IMR-90 (cell line): Measurements from ENCODE around the gene BTBD2. TPM values are rescaled to one million over a fixed set of nuclear protein-coding genes. Genes with fewer than 3 reads are reported as not detected.
A peak's percentile ranks its signal among the peaks of the same experiment; 100 is the strongest.

ENCODE experiments used
- ATAC-seq: fragments of 200-7000 bp; cut with Tn5 transposase; 2 replicates; pipeline ENCODE4 v1.9.1; 2020; ENCODE audit warnings: low read depth, mild to moderate bottlenecking, moderate library complexity
- BruUV-seq: library from RNA; stranded (reverse); fragments of 400-500 nt; replicated peaks from 2 replicates; lab custom pipeline; 2021; lab: Mats Ljungman, UMichigan
- CTCF ChIA-PET: fragments of 300-600 bp; formaldehyde crosslinking; extraction: SDS; loops from one replicate; lab custom pipeline; 2021; ENCODE audit warnings: antibody characterized with exemption; lab: Yijun Ruan, JAX
- POLR2A ChIA-PET: fragments of 300-600 bp; sonication (Branson Sonifier 250); formaldehyde crosslinking; loops from one replicate; lab custom pipeline; 2022; ENCODE audit warnings: antibody characterized with exemption; ENCODE audit not compliant: unreplicated experiment; lab: Charles Lee
- DNase-seq: peaks from one replicate; pipeline ENCODE4 v3.0.0; 2013
- H2AFZ ChIP-seq: replicated peaks from 2 replicates; pipeline ENCODE3; 2013; ENCODE audit warnings: low read length, mild to moderate bottlenecking; ENCODE audit not compliant: poor library complexity
- H2AK5ac ChIP-seq: 2 replicates; pipeline ENCODE4 v1.6.1; 2013; ENCODE audit warnings: low read depth, low read length, inconsistent platforms
- H2AK9ac ChIP-seq: replicated peaks from 2 replicates; pipeline ENCODE3; 2013; ENCODE audit warnings: mild to moderate bottlenecking, low read depth, low read length, moderate library complexity; ENCODE audit not compliant: poor library complexity
- H2BK120ac ChIP-seq: 2 replicates; pipeline ENCODE4 v1.6.1; 2013; ENCODE audit warnings: low read depth, low read length, inconsistent platforms
- H2BK15ac ChIP-seq: 3 replicates; pipeline ENCODE4 v1.6.1; 2013; ENCODE audit warnings: low read depth, low read length, inconsistent platforms
- H2BK20ac ChIP-seq: 2 replicates; pipeline ENCODE4 v1.6.1; 2013; ENCODE audit warnings: low read depth, mild to moderate bottlenecking, inconsistent platforms, low read length, moderate library complexity
- H2BK5ac ChIP-seq: 2 replicates; pipeline ENCODE4 v1.6.1; 2013; ENCODE audit warnings: mild to moderate bottlenecking, low read depth, low read length, inconsistent platforms; ENCODE audit not compliant: poor library complexity, severe bottlenecking
- H3K14ac ChIP-seq: replicated peaks from 2 replicates; pipeline ENCODE4 v1.6.1; 2013; ENCODE audit warnings: low read depth, low read length, inconsistent platforms
- H3K18ac ChIP-seq: 2 replicates; pipeline ENCODE4 v1.6.1; 2013; ENCODE audit warnings: low read depth, low read length, control low read depth
- H3K23ac ChIP-seq: 2 replicates; pipeline ENCODE4 v1.6.1; 2013; ENCODE audit warnings: low read depth, low read length, inconsistent platforms
- H3K27ac ChIP-seq: 2 replicates; pipeline ENCODE4 v1.5.1; 2013; ENCODE audit warnings: mild to moderate bottlenecking, control low read depth, low read length; ENCODE audit not compliant: insufficient read depth
- H3K27me3 ChIP-seq: 2 replicates; pipeline ENCODE4 v1.6.1; 2013; ENCODE audit warnings: low read length; ENCODE audit not compliant: control insufficient read depth, insufficient read depth
- H3K36me3 ChIP-seq: 2 replicates; pipeline ENCODE4 v1.6.1; 2013; ENCODE audit warnings: low read length, mixed read lengths; ENCODE audit not compliant: control insufficient read depth, insufficient read depth
- H3K4ac ChIP-seq: 2 replicates; pipeline ENCODE4 v1.6.1; 2013; ENCODE audit warnings: low read depth, low read length, inconsistent platforms
- H3K4me1 ChIP-seq: 2 replicates; pipeline ENCODE4 v1.6.1; 2013; ENCODE audit warnings: low read length, mixed read lengths; ENCODE audit not compliant: control insufficient read depth, insufficient read depth
- H3K4me2 ChIP-seq: 2 replicates; pipeline ENCODE4 v1.6.1; 2013; ENCODE audit warnings: low read depth, mild to moderate bottlenecking, control low read depth, low read length, moderate library complexity
- H3K4me3 ChIP-seq: 2 replicates; pipeline ENCODE4 v1.5.1; 2013; ENCODE audit warnings: low read depth, mild to moderate bottlenecking, control low read depth, low read length, moderate library complexity; ENCODE audit not compliant: insufficient read depth
- H3K56ac ChIP-seq: 2 replicates; pipeline ENCODE4 v1.6.1; 2013; ENCODE audit warnings: low read length, inconsistent platforms; ENCODE audit not compliant: insufficient read depth; ENCODE audit errors: extremely low read depth
- H3K79me1 ChIP-seq, 2 experiments: 2 replicates each; pipeline ENCODE4 v1.6.1; 2013; ENCODE audit warnings: low read length in 2 of 2, inconsistent platforms in 1 of 2, low read depth in 1 of 2
- H3K9ac ChIP-seq: 2 replicates; pipeline ENCODE4 v1.6.1; 2013; ENCODE audit warnings: low read depth, low read length, control low read depth
- H3K9me1 ChIP-seq: 2 replicates; pipeline ENCODE4 v1.6.1; 2013; ENCODE audit warnings: low read length, inconsistent platforms; ENCODE audit not compliant: insufficient read depth
- H3K9me3 ChIP-seq: 2 replicates; pipeline ENCODE4 v1.6.1; 2013; ENCODE audit warnings: low read length; ENCODE audit not compliant: control insufficient read depth, insufficient read depth
- H4K20me1 ChIP-seq: 2 replicates; pipeline ENCODE4 v1.6.1; 2013; ENCODE audit warnings: low read length, inconsistent platforms; ENCODE audit not compliant: insufficient read depth
- H4K5ac ChIP-seq: 2 replicates; pipeline ENCODE4 v1.6.1; 2013; ENCODE audit warnings: mild to moderate bottlenecking, low read depth, low read length, control low read depth
- H4K8ac ChIP-seq, 2 experiments: 2 replicates each; pipeline ENCODE4 v1.6.1; 2013; ENCODE audit warnings: low read depth in 2 of 2, low read length in 2 of 2, control low read depth in 1 of 2, inconsistent platforms in 1 of 2
- H4K91ac ChIP-seq: 2 replicates; pipeline ENCODE4 v1.6.1; 2013; ENCODE audit warnings: low read depth, low read length, inconsistent platforms; ENCODE audit not compliant: insufficient read depth
- MXI1 ChIP-seq: IDR thresholded peaks from 2 replicates; pipeline ENCODE4 v1.6.1; 2012; ENCODE audit warnings: low read depth, mild to moderate bottlenecking, low read length, moderate library complexity, borderline replicate concordance
- RFX5 ChIP-seq: IDR thresholded peaks from 2 replicates; pipeline ENCODE4 v1.8.0; 2012; ENCODE audit warnings: low read depth, mild to moderate bottlenecking, low read length, moderate library complexity
- WGBS, 2 experiments: methylation state at CpG; one replicate each; pipeline versions ENCODE4 v1.1.5 to v1.1.7; 2013; ENCODE audit warnings: missing lambda C conversion rate in 2 of 2; ENCODE audit not compliant: insufficient read length in 1 of 2; ENCODE audit errors: extremely low coverage in 2 of 2; 5-methylcytosine and 5-hydroxymethylcytosine counted together
- dilution Hi-C: fragments of 300-500 bp; cut with HindIII; formaldehyde crosslinking; loops from one replicate; pipeline ENCODE4 v1.14.3; 2018; ENCODE audit warnings: low sequenced_read_pairs; ENCODE audit not compliant: unreplicated experiment
- in situ Hi-C: fragments of 300-500 bp; cut with MboI; formaldehyde crosslinking; loops from 3 replicates; pipeline ENCODE4 v1.14.3; 2019; ENCODE audit warnings: low sequenced_read_pairs, inconsistent platforms, mixed read lengths
- intact Hi-C: fragments of 100-400 bp; cut with micrococcal nuclease; formaldehyde crosslinking; loops from 2 replicates; pipeline ENCODE4 v1.10.0; 2022
- polyA plus RNA-seq, 3 experiments: library from polyadenylated mRNA; depleted of rRNA; stranded (reverse); fragments of >200 nt; gene quantifications; 2 replicates each; pipeline ENCODE4 v1.2.3, GENCODE V29; 2012; ENCODE audit warnings: low replicate concordance in 1 of 3
- total RNA-seq: library from RNA; depleted of rRNA; stranded (reverse); fragments of >200 nt; gene quantifications from 2 replicates; pipeline ENCODE4 v1.2.3, GENCODE V29; 2012
- TF ChIP-seq, protein P1 (sequence below): fragments of 150-350 bp; IDR thresholded peaks from 2 replicates; pipeline ENCODE4 v1.6.1; 2016; ENCODE audit warnings: low read depth, mild to moderate bottlenecking, low read length, moderate library complexity, borderline replicate concordance

BTBD2 gene
- total and polyA plus RNA-seq, 2 of the 4 experiments (the other 2 are of a cell fraction) = 24.4 to 65.7 TPM

DNA sequence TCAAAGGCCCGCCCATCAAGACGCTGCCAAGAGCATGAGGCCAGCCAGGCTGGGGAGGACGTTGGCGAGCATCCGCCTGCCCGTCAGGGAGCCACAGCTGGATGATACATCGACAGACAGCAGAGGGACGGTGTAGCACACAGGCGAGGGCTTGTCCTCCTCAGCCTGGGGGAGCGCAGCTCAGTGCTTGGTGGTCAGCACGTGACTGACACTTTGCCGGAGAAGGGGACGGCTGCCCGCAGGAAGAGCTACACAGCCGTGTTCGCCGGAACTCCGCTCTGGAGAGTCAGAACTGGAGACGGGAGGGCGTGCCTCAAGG lies 40.4 kb downstream of the BTBD2 start:
- intact Hi-C loops = no loop called here
- H2BK120ac ChIP-seq = no peak overlapping the region

More for the DNA sequence above, 40.4 kb downstream of the BTBD2 start:
- Histone ChIP-seq H2BK20ac (no peak overlapping the region), H3K23ac (no peak overlapping the region), H4K91ac (no peak overlapping the region), H3K9ac (no peak overlapping the region), H3K4me3 (no peak overlapping the region), H4K5ac (no peak overlapping the region), H2AK9ac (no peak overlapping the region), H2BK15ac (no peak overlapping the region), H2AFZ (peak overlapping the region; percentile 51), H2AK5ac (no peak overlapping the region), H3K27ac (no peak overlapping the region), H3K56ac (no peak overlapping the region), H3K18ac (no peak overlapping the region), H3K4me1 (no peaks in the 10 kb centered on the region), H3K14ac (no peak overlapping the region), H3K9me1 (peaks cover 4% of the 10 kb centered on the region), H3K4ac (no peak overlapping the region), H4K8ac (no peak overlapping the region), H3K36me3 (peaks cover 36% of the 10 kb centered on the region), H4K20me1 (peaks cover 63% of the 10 kb centered on the region), H3K9me3 (no peaks in the 10 kb centered on the region), H3K79me1 (peaks cover 8 to 53% of the 10 kb centered on the region in 2 experiments), H3K27me3 (no peaks in the 10 kb centered on the region), H3K4me2 (no peak overlapping the region), H2BK5ac (no peak overlapping the region)
- no TSS peak for BruUV-seq
- CTCF ChIA-PET = no interaction called here
- in situ Hi-C loops = no loop called here
- POLR2A ChIA-PET = no interaction called here
- DNase-seq (peak; percentile 35), ATAC-seq (peak; percentile 27; the same call in 1 of the 2 replicates)
- dilution Hi-C loops = no loop called here
- TF ChIP-seq MXI1 (no peak), RFX5 (no peak)
- TF ChIP-seq, protein P1, sequence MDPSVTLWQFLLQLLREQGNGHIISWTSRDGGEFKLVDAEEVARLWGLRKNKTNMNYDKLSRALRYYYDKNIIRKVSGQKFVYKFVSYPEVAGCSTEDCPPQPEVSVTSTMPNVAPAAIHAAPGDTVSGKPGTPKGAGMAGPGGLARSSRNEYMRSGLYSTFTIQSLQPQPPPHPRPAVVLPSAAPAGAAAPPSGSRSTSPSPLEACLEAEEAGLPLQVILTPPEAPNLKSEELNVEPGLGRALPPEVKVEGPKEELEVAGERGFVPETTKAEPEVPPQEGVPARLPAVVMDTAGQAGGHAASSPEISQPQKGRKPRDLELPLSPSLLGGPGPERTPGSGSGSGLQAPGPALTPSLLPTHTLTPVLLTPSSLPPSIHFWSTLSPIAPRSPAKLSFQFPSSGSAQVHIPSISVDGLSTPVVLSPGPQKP = no peak
- 37% methylated on average over 5 of the region's 20 CpGs; no CpG with 5 or more reads in 1 of the 2 experiments for WGBS, 2 experiments
